A375 (cell line): Measurements from ENCODE around the gene ZSCAN22. TPM values are rescaled to one million over a fixed set of nuclear protein-coding genes. Genes with fewer than 3 reads are reported as not detected.

ENCODE experiments used
- small RNA-seq: library from RNA; depleted of rRNA; stranded (forward); fragments of <200 nt; gene quantifications from one replicate; pipeline ENCODE3, GENCODE V24; 2014
- total RNA-seq: library from RNA; depleted of rRNA; stranded (reverse); fragments of >200 nt; shearing (Covaris generic); gene quantifications from 2 replicates; pipeline ENCODE4 v1.2.3, GENCODE V29; 2014; rRNA removed

The ZSCAN22 gene
- 2.9 TPM in 2 replicates for total RNA-seq

DNA sequence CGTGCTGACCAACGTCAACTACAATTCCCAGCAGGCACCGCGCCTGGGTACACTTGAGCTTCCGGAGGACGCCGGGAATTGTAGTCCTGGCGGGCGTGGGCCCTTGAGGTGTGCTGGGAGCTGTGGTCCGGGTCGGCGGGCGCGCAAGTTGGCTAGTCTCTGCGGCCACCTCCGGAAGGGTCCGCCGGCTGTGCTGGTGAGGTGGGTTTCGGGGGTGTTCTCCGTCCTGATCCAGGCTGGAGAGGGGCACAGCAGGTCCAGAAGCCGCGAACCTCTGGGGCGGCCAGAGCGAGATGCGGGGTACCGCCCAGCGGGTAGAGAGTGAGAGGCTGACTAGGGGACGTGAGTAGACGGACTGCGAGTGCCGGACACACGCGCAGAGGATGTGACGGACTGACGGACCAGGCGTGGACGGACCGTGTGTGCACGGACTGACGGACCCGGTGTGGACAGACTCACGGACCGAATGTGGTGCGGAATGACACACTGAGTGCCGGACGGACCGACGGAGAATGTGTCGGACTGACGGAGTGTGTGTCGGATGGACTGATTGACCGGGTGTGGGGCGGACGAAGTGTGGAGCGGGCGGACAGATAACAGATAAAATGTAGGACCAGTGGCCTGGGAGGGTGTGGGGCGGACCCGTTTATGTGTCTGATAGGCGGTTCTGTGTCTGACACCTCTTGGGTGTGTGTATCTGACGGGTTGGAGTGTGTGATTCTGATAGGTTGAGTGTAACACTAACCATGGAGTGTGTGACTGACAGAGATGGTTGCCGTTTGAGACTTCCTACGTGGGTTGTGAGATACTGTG, at the start of gene ZSCAN22:
Gene ZSCAN22, plus strand, starts transcription at position 81 of the 813 bp plus-strand sequence. CDS start 7,809 bp downstream, outside the sequence.

DNA sequence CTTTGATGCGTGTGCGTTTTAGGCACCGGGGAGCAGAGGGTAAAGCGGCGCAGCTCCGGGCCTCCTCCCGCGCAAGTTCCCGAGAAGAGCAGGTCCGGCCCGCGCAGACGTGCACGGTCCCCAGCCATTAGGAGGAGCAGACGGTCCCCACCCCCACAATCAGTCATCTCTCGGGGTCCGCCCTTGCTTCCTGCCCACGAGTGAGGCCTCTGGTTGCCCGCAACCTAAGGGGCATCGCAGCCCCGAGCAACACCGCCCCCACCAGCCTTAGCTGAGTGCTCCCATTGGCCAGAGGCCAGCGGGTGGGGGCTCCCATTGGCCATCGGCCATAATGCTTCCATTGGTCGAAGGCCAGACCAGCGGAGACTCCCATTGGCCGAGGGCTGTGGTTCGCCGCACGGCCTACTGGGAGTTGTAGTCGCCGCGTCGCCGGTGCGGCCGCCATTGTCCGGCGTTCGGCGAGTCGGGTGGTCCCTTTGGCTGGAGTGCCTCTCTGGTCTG, 48.2 kb upstream of the ZSCAN22 start, which contains the start of gene ZNF8:
Gene ZNF8, plus strand, starts transcription at position 415 of the 501 bp plus-strand sequence. CDS start 127 bp downstream, outside the sequence.

DNA sequence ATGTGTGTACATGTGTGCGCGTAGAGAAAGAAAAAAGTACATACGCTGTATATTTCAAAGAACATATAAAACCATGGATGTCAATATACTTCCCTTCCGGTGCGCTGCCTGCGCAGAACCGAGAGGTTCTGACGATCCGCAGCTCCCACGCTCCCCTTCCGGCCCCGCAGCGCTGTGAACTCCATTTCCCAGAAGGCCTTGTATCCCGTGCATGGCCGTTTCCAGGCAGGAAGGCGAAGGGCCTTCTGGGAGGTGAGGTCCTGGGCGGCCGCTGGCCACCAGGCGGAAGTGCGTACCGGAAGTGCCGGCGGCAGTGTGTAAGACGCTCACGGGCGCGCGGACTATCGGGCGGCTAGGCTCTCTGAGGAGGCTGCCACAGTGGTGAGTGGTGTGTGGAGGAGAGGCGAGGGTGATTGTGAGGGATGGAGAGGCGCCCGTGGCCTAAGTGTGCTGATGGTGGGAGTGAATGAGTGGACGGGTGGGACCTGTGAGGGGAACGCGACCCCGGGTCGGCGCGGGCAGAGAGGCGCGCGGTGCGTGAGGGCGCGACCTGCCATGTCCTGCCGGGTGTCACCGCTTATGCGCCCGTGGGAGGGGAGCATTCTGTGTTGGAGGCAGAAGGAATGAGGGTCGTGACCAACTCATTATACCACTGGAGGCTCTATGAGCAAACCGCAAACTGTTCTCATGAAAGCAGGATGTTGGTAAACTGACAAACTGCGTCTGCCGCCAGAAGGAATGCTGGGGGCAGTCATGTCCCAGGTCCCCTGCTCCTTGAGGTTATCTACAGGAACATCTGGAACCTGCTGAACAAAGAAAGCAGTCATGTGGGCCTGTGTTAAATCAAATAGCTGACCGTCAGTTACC, 21.5 kb upstream of the ZSCAN22 start, which contains the start of gene ERVK3-1:
Gene ERVK3-1, plus strand, starts transcription at position 313 of the 867 bp plus-strand sequence. CDS start 6,792 bp downstream, outside the sequence.

DNA sequence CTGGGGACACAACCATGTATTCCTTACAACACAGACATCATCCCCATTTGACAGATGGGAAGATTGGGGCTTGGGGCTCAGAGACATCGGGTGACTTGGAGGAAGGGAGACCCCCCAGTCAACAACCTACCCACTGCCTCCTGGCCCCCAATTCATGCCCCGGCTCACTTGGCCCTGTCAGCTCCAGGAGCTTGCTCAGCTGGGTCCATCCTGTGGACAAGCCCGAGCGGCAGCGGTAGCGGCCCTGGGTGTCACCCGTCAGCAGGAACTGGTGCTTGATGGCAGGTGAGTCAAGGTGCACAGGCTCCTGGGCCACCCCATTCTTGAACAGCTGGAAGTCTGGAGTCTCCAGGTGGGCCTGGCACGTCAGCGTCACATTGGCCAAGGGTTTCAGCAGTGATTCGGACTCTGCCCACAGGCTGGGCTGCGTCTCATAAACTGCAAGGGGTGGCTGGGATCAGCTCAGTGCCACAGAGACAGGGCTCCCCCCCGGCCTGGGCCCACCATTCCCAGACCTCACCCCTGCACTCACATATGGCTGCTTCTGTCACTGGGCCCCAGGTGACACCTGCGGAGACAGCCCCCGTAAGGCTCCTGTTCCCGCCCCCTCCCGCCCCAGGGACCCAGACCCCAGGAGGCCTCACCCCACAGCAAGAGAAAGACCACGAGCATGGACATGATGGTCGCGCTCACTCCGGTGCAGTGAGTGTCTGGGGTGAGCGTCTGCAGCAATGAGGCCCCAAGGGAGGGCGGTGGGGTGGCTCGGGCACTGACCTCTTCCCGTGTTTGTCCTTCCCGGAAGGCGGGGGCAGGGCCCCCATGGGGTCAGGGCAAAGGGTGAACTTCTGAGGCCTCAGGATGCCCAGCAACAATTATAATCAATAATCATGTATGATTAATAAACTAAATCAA, 26.2 kb downstream of the ZSCAN22 start, which contains the start of gene A1BG:
Gene A1BG, minus strand, starts transcription at position 733 of the 912 bp plus-strand sequence. Its CDS starts 55 bp downstream, at position 678.

DNA sequence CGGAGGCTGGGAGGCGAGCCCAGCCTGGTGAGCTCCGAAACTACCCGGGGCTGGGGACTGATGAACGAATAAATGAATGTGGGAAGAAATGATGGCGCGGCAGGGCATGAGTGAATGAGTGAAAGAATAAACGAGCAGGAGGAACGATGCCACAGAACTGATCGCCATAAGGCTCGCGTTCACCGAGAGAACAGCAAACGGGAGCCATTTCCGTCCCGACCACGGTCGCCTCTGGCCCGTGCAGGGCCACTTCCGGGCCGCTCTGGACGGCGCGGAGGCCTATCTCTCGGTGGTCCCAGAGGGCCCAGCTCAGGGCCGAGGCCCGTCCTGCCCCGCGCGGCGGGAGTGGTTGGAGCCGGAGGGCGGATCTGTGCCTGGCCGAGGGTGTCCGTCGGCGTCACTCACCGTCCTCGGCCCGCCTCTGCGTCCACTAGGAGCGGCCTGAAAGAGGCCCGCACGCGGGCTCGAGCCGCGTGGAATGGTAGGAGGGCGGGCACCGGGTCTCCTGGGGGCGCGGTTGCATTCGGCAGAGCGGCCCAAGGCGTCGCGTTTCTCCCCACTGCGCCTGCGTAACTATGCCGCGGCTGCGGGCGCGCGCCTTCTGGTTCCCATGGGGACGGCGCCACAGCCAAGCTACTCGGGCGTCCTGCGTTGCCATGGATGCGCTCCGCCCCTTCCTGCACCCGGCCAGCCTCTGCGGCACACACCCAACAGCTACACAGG, 35.6 kb downstream of the ZSCAN22 start, which contains the start of gene ZNF497:
Gene ZNF497, minus strand, starts transcription at position 480 of the 723 bp plus-strand sequence. CDS start 5,116 bp downstream, outside the sequence.

DNA sequence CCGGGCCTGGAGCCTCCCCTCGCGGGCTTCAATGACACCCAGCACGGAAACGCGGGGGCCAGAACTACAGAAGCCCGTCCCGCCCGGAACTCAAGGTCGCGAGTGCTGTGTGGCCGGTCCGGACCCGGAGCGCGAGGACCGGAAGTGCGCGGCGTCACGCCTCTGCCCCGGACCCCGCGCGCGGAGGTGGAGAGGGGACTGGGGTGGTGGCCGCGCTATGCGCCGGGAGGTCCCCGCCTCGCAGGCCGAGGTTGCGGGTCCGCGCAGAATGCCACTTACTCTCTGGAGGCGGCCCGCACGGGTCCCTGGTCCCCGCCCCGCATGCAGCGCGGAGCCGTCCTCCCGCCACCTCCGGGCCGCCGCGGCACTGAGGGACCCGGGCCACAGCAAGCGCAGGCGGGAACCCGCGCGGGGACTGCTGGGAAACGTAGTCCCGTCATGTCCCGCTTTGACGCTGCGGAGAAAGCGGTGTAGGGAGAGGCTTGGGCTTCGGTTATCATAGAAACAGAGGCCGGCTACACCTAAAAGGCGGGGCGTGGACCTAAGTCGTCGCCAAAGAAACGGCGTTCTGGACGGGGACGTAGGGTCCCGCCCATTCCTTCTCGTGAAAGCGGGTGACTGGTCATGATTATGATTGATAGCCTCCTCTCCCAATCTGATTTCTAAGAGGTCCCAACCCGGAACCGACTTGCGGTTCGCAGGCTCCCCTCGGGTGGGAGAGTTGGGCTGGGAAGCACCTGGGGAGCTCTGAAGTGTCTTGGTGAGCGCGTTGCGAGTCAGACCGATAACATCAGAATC, 54.1 kb downstream of the ZSCAN22 start, which contains the start of gene ZNF837:
Gene ZNF837, minus strand, starts transcription at position 369 of the 798 bp plus-strand sequence. CDS start 11,698 bp downstream, outside the sequence.

DNA sequence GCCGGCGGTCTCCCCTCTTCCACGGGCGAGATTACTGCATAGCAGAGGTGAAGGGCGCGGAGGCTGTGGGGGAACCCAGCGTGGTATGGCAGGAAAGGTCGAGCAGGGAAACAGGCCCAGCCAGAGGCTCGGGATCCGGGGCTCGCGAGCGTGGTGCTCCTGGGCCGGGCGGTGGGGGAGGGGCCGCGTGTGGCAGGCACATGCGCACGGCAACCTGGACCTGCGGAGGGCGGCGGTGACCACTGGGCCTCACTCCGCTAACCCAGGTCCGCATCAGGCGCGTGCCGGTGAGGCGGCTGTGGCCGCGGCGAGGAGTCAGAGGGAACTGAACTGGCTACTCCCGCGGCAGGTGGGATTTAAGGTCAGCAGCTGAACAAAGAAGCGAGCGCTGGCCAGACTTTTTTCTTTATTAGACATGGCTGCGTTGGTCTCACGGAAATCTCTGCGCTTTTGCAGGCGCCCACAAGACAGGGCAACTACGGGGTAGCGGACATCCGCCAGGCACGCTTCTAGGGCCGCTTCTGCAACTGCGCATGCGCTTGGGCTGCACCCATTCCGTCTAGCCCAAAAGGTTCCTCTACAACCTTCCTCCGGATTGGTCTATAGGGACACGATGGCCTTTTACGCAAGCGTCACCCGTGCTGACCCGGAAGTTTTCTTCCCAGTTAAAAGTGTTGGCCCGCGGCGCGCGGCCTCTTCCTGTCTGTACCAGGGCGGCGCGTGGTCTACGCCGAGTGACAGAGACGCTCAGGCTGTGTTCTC, 60.0 kb downstream of the ZSCAN22 start, which contains the start of gene RPS5:
Gene RPS5, plus strand, starts transcription at position 694 of the 762 bp plus-strand sequence. CDS start 869 bp downstream, outside the sequence.

Small RNAs within 50 kb of the gene (small RNA-seq; reads per million reads assigned to genes)
- gene MIR4754 (not detected), gene MIR6806 (not detected), gene RNA5SP473 (0.96 reads per million, percentile 54 among the genes with 10 or more reads in this experiment)

Other genes with a start within 250 kb of the ZSCAN22 start
- 24.5 and 27.3 TPM in 2 replicates for gene ZSCAN18, start 228.8 kb upstream of the ZSCAN22 start, total RNA-seq
- gene ZNF329, start 176.2 kb upstream of the ZSCAN22 start, total RNA-seq: 10.2 and 10.9 TPM in 2 replicates
- 31.2 and 31.4 TPM in 2 replicates for gene ZNF274, start 143.9 kb upstream of the ZSCAN22 start, total RNA-seq
- gene ZNF544, start 98.1 kb upstream of the ZSCAN22 start, total RNA-seq: 59.9 and 84.8 TPM in 2 replicates
- gene ZNF8, start 48.0 kb upstream of the ZSCAN22 start, total RNA-seq: 6.1 and 6.5 TPM in 2 replicates
- 96.2 and 96.7 TPM in 2 replicates for gene ERVK3-1, start 21.6 kb upstream of the ZSCAN22 start, total RNA-seq
- 13.4 and 31.9 TPM in 2 replicates for gene A1BG, start 26.5 kb downstream of the ZSCAN22 start, total RNA-seq
- 1.4 and 2.1 TPM in 2 replicates for gene ZNF497, start 35.8 kb downstream of the ZSCAN22 start, total RNA-seq
- gene ZNF837, start 54.0 kb downstream of the ZSCAN22 start, total RNA-seq: 5.1 and 6.8 TPM in 2 replicates
- 4,542 and 4,656 TPM in 2 replicates for gene RPS5, start 60.3 kb downstream of the ZSCAN22 start, total RNA-seq
- 1.4 and 3.8 TPM in 2 replicates for gene RNF225, start 68.7 kb downstream of the ZSCAN22 start, total RNA-seq
- gene ZNF584, start 81.7 kb downstream of the ZSCAN22 start, total RNA-seq: 14.3 and 21.4 TPM in 2 replicates
- gene ZNF132, start 113.2 kb downstream of the ZSCAN22 start, total RNA-seq: 0.16 and 0.19 TPM in 2 replicates
- 11.7 and 14.8 TPM in 2 replicates for gene ZNF324B, start 124.6 kb downstream of the ZSCAN22 start, total RNA-seq
- 9.8 and 13.7 TPM in 2 replicates for gene ZNF324, start 140.1 kb downstream of the ZSCAN22 start, total RNA-seq
- 22.6 and 23.1 TPM in 2 replicates for gene ZNF446, start 149.4 kb downstream of the ZSCAN22 start, total RNA-seq
- 40.1 and 41.4 TPM in 2 replicates for gene SLC27A5, start 185.0 kb downstream of the ZSCAN22 start, total RNA-seq
- 13.1 and 15.4 TPM in 2 replicates for gene ZBTB45, start 192.8 kb downstream of the ZSCAN22 start, total RNA-seq
- gene TRIM28, start 217.1 kb downstream of the ZSCAN22 start, total RNA-seq: 873 and 886 TPM in 2 replicates
- 361 and 379 TPM in 2 replicates for gene CHMP2A, start 228.1 kb downstream of the ZSCAN22 start, total RNA-seq
- 195 and 207 TPM in 2 replicates for gene UBE2M, start 231.6 kb downstream of the ZSCAN22 start, total RNA-seq
- gene MZF1, start 246.3 kb downstream of the ZSCAN22 start, total RNA-seq: 39.1 and 41.3 TPM in 2 replicates